ENCODE data around the gene GMIP. TPM values are rescaled to one million over a fixed set of nuclear protein-coding genes. Genes with fewer than 3 reads are reported as not detected.

Gene GMIP
- total RNA-seq, 3 donors from 2014 or later, result 18.1 to 35.5 (median 33.1) TPM

GRCh38 chr19:19679176-19680073 lies 36.0 kb upstream of the GMIP start:
- no peak overlapping the region for H3K4me3 ChIP-seq
- TF ChIP-seq CTCF (IDR thresholded peaks at IDR 0.05), result no peak
- intact Hi-C loops (cut with DNase I, micrococcal nuclease), result no loop called here
- no peak for DNase-seq
- H3K9me3 ChIP-seq, result peaks cover 75% of the 10 kb centered on the region
- ATAC-seq, result no peak
- no peaks in the 10 kb centered on the region for H3K4me1 ChIP-seq (ENCODE audit: low read depth)
- peaks cover 20% of the 10 kb centered on the region for H3K36me3 ChIP-seq (ENCODE audit: low read depth)

DNA sequence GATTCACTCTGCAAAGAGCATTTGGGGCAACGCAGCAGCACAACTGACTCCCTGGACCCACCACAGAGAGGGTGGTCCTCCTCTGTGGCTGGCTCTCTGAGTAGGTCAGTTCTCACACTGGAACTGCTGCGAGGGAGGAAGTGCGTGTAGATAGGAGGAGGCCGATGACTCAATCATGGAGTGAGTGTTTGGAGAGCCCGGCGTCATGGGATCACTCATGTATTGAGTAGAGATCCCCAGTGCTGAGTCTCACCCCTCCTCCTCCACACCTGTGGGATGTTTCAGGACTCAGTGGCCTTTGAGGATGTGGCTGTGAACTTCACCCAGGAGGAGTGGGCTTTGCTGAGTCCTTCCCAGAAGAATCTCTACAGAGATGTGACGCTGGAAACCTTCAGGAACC lies 34.1 kb upstream of the GMIP start:
- DNase-seq (no peak), ATAC-seq (no peak)
- intact Hi-C loops (cut with DNase I, micrococcal nuclease), result no loop called here
- Histone ChIP-seq H3K4me1 (ENCODE audit: low read depth) (no peaks in the 10 kb centered on the region), H3K4me3 (no peak overlapping the region), H3K9me3 (peaks cover 62% of the 10 kb centered on the region), H3K36me3 (ENCODE audit: low read depth) (peaks cover 20% of the 10 kb centered on the region)
- TF ChIP-seq CTCF (IDR thresholded peaks at IDR 0.05), result no peak

GRCh38 chr19:19674315-19674714 lies 30.9 kb upstream of the GMIP start:
- Histone ChIP-seq H3K9me3 (peaks cover 32% of the 10 kb centered on the region), H3K4me1 (ENCODE audit: low read depth) (peaks cover 6% of the 10 kb centered on the region), H3K36me3 (ENCODE audit: low read depth) (peaks cover 11% of the 10 kb centered on the region), H3K4me3 (no peak overlapping the region)
- DNase-seq (no peak), ATAC-seq (no peak)
- no peak for TF ChIP-seq CTCF (IDR thresholded peaks at IDR 0.05)
- intact Hi-C loops (cut with DNase I, micrococcal nuclease), result no loop called here

DNA sequence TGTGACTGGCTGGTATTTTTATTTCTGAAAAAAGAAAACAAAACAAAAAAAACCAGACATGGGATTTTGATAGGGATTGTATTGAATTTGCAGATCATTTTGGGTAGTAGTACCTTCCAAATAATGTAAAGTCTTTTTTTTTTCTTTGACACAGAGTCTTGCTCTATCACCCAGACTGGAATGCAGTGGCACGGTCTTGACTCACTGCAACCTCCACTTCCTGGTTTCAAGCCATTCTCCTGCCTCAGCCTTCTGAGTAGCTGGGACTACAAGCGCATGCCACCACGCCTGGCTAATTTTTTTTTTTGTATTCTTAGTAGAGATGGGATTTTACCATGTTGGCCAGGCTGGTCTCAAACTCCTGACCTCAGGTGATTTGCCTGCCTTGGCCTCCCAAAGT lies 29.4 kb upstream of the GMIP start:
- Histone ChIP-seq H3K36me3 (ENCODE audit: low read depth) (no peaks in the 10 kb centered on the region), H3K4me1 (ENCODE audit: low read depth) (peaks cover 6% of the 10 kb centered on the region), H3K9me3 (peaks cover 17% of the 10 kb centered on the region), H3K4me3 (no peak overlapping the region)
- TF ChIP-seq CTCF (IDR thresholded peaks at IDR 0.05), result no peak
- ATAC-seq, result no peak
- peak in 1 of 3 donors; percentile 5 for DNase-seq
- intact Hi-C loops (cut with DNase I, micrococcal nuclease), result no loop called here

GRCh38 chr19:19670070-19670551 lies 26.7 kb upstream of the GMIP start:
- intact Hi-C loops (cut with DNase I, micrococcal nuclease), result no loop called here
- peak in 1 of 3 donors; percentile 27 for DNase-seq
- Histone ChIP-seq H3K4me1 (ENCODE audit: low read depth) (peaks cover 6% of the 10 kb centered on the region), H3K36me3 (ENCODE audit: low read depth) (no peaks in the 10 kb centered on the region), H3K9me3 (peaks cover 2% of the 10 kb centered on the region), H3K4me3 (no peak overlapping the region)
- no peak for ATAC-seq
- no peak for TF ChIP-seq CTCF (IDR thresholded peaks at IDR 0.05)

All from mucosa of descending colon (tissue), 3 donors.